K562 (cell line): ENCODE results near the gene SEZ6. TPM values are rescaled to one million over a fixed set of nuclear protein-coding genes. Genes with fewer than 3 reads are reported as not detected.

Experiments used
- AFF4 ChIP-seq: sonication (generic); formaldehyde crosslinking; IDR thresholded peaks from 2 replicates; pipeline ENCODE4 v1.8.0; 2023; ENCODE audit warnings: mild to moderate bottlenecking, missing genetic modification reagents
- EGR1 ChIP-seq: fragments of 450-650 bp; conservative IDR thresholded peaks from 2 replicates; pipeline ENCODE4 v1.6.1; 2017; ENCODE audit warnings: mild to moderate bottlenecking
- FOXK2 ChIP-seq, 2 experiments: fragments of 450-650 bp; IDR thresholded peaks in 1 of 2; conservative IDR thresholded peaks in 1 of 2; 2 replicates each; pipeline ENCODE4 v1.6.1; 2016; ENCODE audit warnings: low read depth in 2 of 2, mild to moderate bottlenecking in 1 of 2
- SAP30 ChIP-seq: fragments of 200-600 bp; sonication (generic); IDR thresholded peaks from 2 replicates; pipeline ENCODE4 v1.6.1; 2012; ENCODE audit warnings: borderline replicate concordance, low read depth, mild to moderate bottlenecking, moderate library complexity, low read length, control low read depth, inconsistent platforms; ENCODE audit not compliant: insufficient read depth, poor library complexity, severe bottlenecking
- SIN3A ChIP-seq, 2 experiments: fragments of 150-350 bp in 1 of 2; IDR thresholded peaks; 2 replicates each; pipeline ENCODE4 v1.6.1; 2011 to 2016; ENCODE audit warnings: borderline replicate concordance in 2 of 2, low read depth in 2 of 2, low read length in 2 of 2, mild to moderate bottlenecking in 2 of 2, moderate library complexity in 2 of 2; ENCODE audit not compliant: control insufficient read depth in 1 of 2
- SRF ChIP-seq, 2 experiments: fragments of 250-450, 450-650 bp in 1 of 2; sonication (Bioruptor Pico) in 1 of 2; sonication (generic) in 1 of 2; formaldehyde crosslinking; IDR thresholded peaks; 2 replicates each; pipeline versions ENCODE4 v1.5.0 to v1.5.1; 2020 to 2022; ENCODE audit warnings: mild to moderate bottlenecking in 1 of 2, missing genetic modification reagents in 1 of 2
- ZBTB11 ChIP-seq, 3 experiments: fragments of 200-800 bp in 1 of 3; fragments of 250-450 bp in 1 of 3; fragments of 450-650 bp in 1 of 3; sonication (Bioruptor Pico) in 1 of 3; sonication (Bioruptor generic) in 1 of 3; formaldehyde crosslinking in 1 of 3; IDR thresholded peaks; 2 replicates each; pipeline versions ENCODE4 v1.6.1 to v1.8.0; 2016 to 2022; ENCODE audit warnings: mild to moderate bottlenecking in 2 of 3, missing genetic modification characterization in 2 of 3, missing compliant biosample characterization in 1 of 3, moderate library complexity in 1 of 3
- ZNF778 ChIP-seq: fragments of 450-650 bp; formaldehyde crosslinking; IDR thresholded peaks from 2 replicates; pipeline ENCODE4 v1.4.0; 2020; ENCODE audit warnings: mild to moderate bottlenecking, moderate library complexity
- polyA plus RNA-seq, 8 experiments: library from polyadenylated mRNA; depleted of rRNA in 4 of 8; stranded (reverse) in 5 of 8; unstranded in 3 of 8; fragments of >200 nt; fragmentation: Nextera tagmentation in 2 of 8; fragmentation: Illumina TruSeq in 1 of 8; extraction: Ambion mirVana in 2 of 8; extraction: Trizol in 1 of 8; gene quantifications; 2 replicates each; pipeline versions ENCODE4 v1.2.1 to v1.2.3, GENCODE V29; 2011 to 2014; ENCODE audit warnings: inconsistent platforms in 1 of 8, missing spikeins in 1 of 8
- total RNA-seq, 7 experiments: library from RNA; depleted of rRNA in 6 of 7; stranded (reverse); fragments of >200 nt in 6 of 7; fragmentation: Illumina TruSeq in 2 of 7; extraction: Trizol in 2 of 7; gene quantifications; 2 replicates each; pipeline versions ENCODE4 v1.2.1 to v1.2.3, GENCODE V29; 2011 to 2021; ENCODE audit warnings: low replicate concordance in 1 of 7

SEZ6 gene
- total and polyA plus RNA-seq, 9 of the 15 experiments (the other 6 are each of a cell fraction or from before 2014, with no cell fraction given) = not detected

- TF ChIP-seq SAP30 = no peak
- no peak for TF ChIP-seq EGR1
- peak in 1 of 3 experiments; percentile 97; a peak in 2 of 6 replicates for TF ChIP-seq ZBTB11 (CRISPR knock-in tag; IDR thresholded peaks at IDR 0.05)
- no peak for TF ChIP-seq ZNF778 (CRISPR knock-in tag)
- peak; percentile 21 to 77; a peak in 2 of 4 replicates for TF ChIP-seq SIN3A (IDR thresholded peaks at IDR 0.05; ENCODE audit: borderline replicate concordance in 2 of 2, control insufficient read depth in 1 of 2, low read depth in 2 of 2, low read length in 2 of 2)
- no peak; a peak in 2 of 4 replicates for TF ChIP-seq FOXK2 (conservative IDR thresholded peaks at IDR 0.05 in 1 of 2, IDR thresholded peaks at IDR 0.05 in 1 of 2; ENCODE audit: low read depth in 2 of 2)
- peak in 1 of 2 experiments; percentile 78; a peak in 2 of 4 replicates for TF ChIP-seq SRF (CRISPR knock-in tag; IDR thresholded peaks at IDR 0.05)
- no peak for TF ChIP-seq AFF4 (CRISPR knock-in tag)
These were observed 53.5 kb downstream of the SEZ6 start (continued) for GRCh38 chr17:28951991-28952975.
